ENCODE results near the gene CPA5. TPM values are rescaled to one million over a fixed set of nuclear protein-coding genes. Genes with fewer than 3 reads are reported as not detected.

The CPA5 gene
- total and polyA plus RNA-seq, 9 of the 15 experiments (the other 6 are each of a cell fraction or from before 2014, with no cell fraction given), result 0.13 to 2.4 (median 0.91) TPM

GRCh38 chr7:130350945-130351790 is 6.6 kb downstream of the CPA5 start:
- no peaks in the 10 kb centered on the region for H3K79me2 ChIP-seq (ENCODE audit: control insufficient read depth, insufficient read depth, low read length)
- H3K27me3 ChIP-seq (ENCODE audit: control insufficient read depth in 2 of 2, insufficient read depth in 2 of 2, low read length in 2 of 2), result peaks cover 49 to 80% of the 10 kb centered on the region in 2 experiments
- H3K9ac ChIP-seq (ENCODE audit: insufficient read depth in 1 of 2, low read depth in 2 of 2, low read length in 2 of 2), result no peak overlapping the region
- no peak for FAIRE-seq
- H3K4me1 ChIP-seq (replicated peaks in 1 of 2; ENCODE audit: control insufficient read depth in 2 of 2, insufficient read depth in 2 of 2, low read length in 2 of 2), result 0 out of 5 replicates have a peak, but pooled peaks cover 0 to 3% of the 10 kb centered on the region in 2 experiments
- TF ChIP-seq SRSF1 (IDR thresholded peaks at IDR 0.05; ENCODE audit: low read depth, low read length) (no peak), ZC3H11A (IDR thresholded peaks at IDR 0.05; ENCODE audit: low read depth, low read length) (no peak), ZBTB7A (IDR thresholded peaks at IDR 0.05; ENCODE audit: borderline replicate concordance, control insufficient read depth, low read depth, low read length) (no peak), ZNF696 (CRISPR knock-in tag; conservative IDR thresholded peaks at IDR 0.05) (no peak), DMBX1 (CRISPR knock-in tag; IDR thresholded peaks at IDR 0.05; ENCODE audit: borderline replicate concordance) (no peak)
- H3K36me3 ChIP-seq (ENCODE audit: control insufficient read depth, insufficient read depth, low read length), result no peaks in the 10 kb centered on the region
- no peaks in the 10 kb centered on the region for H3K9me3 ChIP-seq (replicated peaks; ENCODE audit: control insufficient read depth, insufficient read depth, low read depth, low read length)
- no peaks in the 10 kb centered on the region for H3K9me1 ChIP-seq (ENCODE audit: control insufficient read depth, insufficient read depth, low read length)
- CTCF ChIA-PET (ENCODE audit: low intra/inter-chr PET ratio), result no interaction called here
- no peak overlapping the region for H2AFZ ChIP-seq (ENCODE audit: low read depth, low read length)
- no peak overlapping the region for H3K27ac ChIP-seq (ENCODE audit: extremely low read depth, low read depth, low read length)
- H3K4me3 ChIP-seq, result no peak overlapping the region
- DNase-seq (ENCODE audit: extremely low read depth in 1 of 4, low spot score in 3 of 4), result no peak
- WGBS (ENCODE audit: insufficient coverage, low coverage, missing lambda C conversion rate), result 3% methylated on average over 20 of the region's 20 CpGs
- no peak overlapping the region for H3K4me2 ChIP-seq (ENCODE audit: insufficient read depth, low read length)
- ATAC-seq, result no peak
- intact Hi-C loops (cut with micrococcal nuclease) (no loop called here), in situ Hi-C loops (cut with MboI) (no loop called here)
- H4K20me1 ChIP-seq (replicated peaks; ENCODE audit: control insufficient read depth, insufficient read depth, low read length), result no peaks in the 10 kb centered on the region
- POLR2A ChIA-PET, result interaction anchor here (0.6 to 0.7 kb wide), 2 partner anchors 10 to 256 kb away, joined by 3 to 4 read pairs; no protein-coding TSS in a partner anchor
- BruUV-seq (replicated peaks), result no TSS peak

All from K562 (cell line).